ENCODE measurements around the gene ECPAS.

GRCh38 chr9:111405701-111406100, 78.5 kb downstream of the ECPAS start:
- no peak for TF ChIP-seq CTCF (IDR thresholded peaks at IDR 0.05)
- no peak for TF ChIP-seq POLR2A (IDR thresholded peaks at IDR 0.05)

Data from suprapubic skin (tissue), 3 donors.